ENCODE measurements around the gene CNGB1.
"Not testable (repeated sequence)": the region's sequence is repeated elsewhere in the genome, so short reads cannot be mapped to it uniquely, and the experiment has no call there.

CNGB1 gene

GRCh38 chr16:57970970-57971369 is at the start of gene CNGB1:
Gene CNGB1 (minus strand): TSS chr16:57971128. CDS start chr16:57967286, 3,842 bp downstream.
- ATAC-seq: no peak

GRCh38 chr16:58019866-58020538 is 49.1 kb upstream of the CNGB1 start:
- ATAC-seq: no peak

GRCh38 chr16:58018803-58019202 is 47.9 kb upstream of the CNGB1 start:
- ATAC-seq: no peak

- no peak for ATAC-seq
Measured at GRCh38 chr16:58016840-58017446, 46.0 kb upstream of the CNGB1 start.

GRCh38 chr16:58013201-58013956 is 42.5 kb upstream of the CNGB1 start:
- ATAC-seq: no peak

- ATAC-seq: no peak
Measured at GRCh38 chr16:58012481-58012880, 41.6 kb upstream of the CNGB1 start.

GRCh38 chr16:58011652-58012051 is 40.7 kb upstream of the CNGB1 start:
- no peak for ATAC-seq

- no peak for ATAC-seq
Measured at GRCh38 chr16:58010886-58011285, 40.0 kb upstream of the CNGB1 start.

GRCh38 chr16:58009856-58010416 is 39.0 kb upstream of the CNGB1 start:
- ATAC-seq: no peak

GRCh38 chr16:58004736-58005135 is 33.8 kb upstream of the CNGB1 start:
- ATAC-seq: not testable (repeated sequence)

GRCh38 chr16:58002936-58003335 is 32.0 kb upstream of the CNGB1 start:
- no peak for ATAC-seq

- ATAC-seq: no peak
Measured at GRCh38 chr16:58002416-58002800, 31.5 kb upstream of the CNGB1 start.

- ATAC-seq: no peak
Measured at GRCh38 chr16:58001781-58002415, 31.0 kb upstream of the CNGB1 start.

- ATAC-seq: peak; percentile 83
Measured at GRCh38 chr16:58000706-58001676, 30.1 kb upstream of the CNGB1 start, which contains the start of gene USB1. Gene USB1 (plus strand): TSS chr16:58001407. CDS start chr16:58001484, 77 bp downstream.

GRCh38 chr16:57999971-58000705 is 29.2 kb upstream of the CNGB1 start, which contains the start of gene ZNF319:
Gene ZNF319 (minus strand): TSS chr16:58000672. CDS start chr16:57998265, 2,407 bp downstream.
- peak; percentile 11 to 19 for ATAC-seq

- no peak for ATAC-seq
Measured at GRCh38 chr16:57999366-57999970, 28.5 kb upstream of the CNGB1 start.

- ATAC-seq: no peak
Measured at GRCh38 chr16:57998992-57999365, 28.1 kb upstream of the CNGB1 start.

- no peak for ATAC-seq
Measured at GRCh38 chr16:57998486-57998885, 27.6 kb upstream of the CNGB1 start.

- ATAC-seq: no peak
Measured at GRCh38 chr16:57997528-57998265, 26.8 kb upstream of the CNGB1 start.

GRCh38 chr16:57997176-57997527 is 26.2 kb upstream of the CNGB1 start:
- ATAC-seq: no peak
